Mammary epithelial cell (primary cell): ENCODE data around the gene BATF.

ENCODE experiments used
- CTCF ChIP-seq, 2 donors: IDR thresholded peaks in 1 of 2; conservative IDR thresholded peaks in 1 of 2; 2 replicates each; pipeline ENCODE4 v1.5.1; 2011 to 2012; ENCODE audit warnings: inconsistent platforms in 2 of 2, low read length in 2 of 2, mild to moderate bottlenecking in 2 of 2, control low read depth in 1 of 2, low read depth in 1 of 2; ENCODE audit not compliant: insufficient read depth in 1 of 2; ENCODE audit errors: extremely low read depth in 1 of 2
- EZH2 ChIP-seq: IDR thresholded peaks from 2 replicates; pipeline ENCODE4 v1.6.1; 2012; ENCODE audit warnings: low read length, inconsistent platforms, borderline replicate concordance

DNA sequence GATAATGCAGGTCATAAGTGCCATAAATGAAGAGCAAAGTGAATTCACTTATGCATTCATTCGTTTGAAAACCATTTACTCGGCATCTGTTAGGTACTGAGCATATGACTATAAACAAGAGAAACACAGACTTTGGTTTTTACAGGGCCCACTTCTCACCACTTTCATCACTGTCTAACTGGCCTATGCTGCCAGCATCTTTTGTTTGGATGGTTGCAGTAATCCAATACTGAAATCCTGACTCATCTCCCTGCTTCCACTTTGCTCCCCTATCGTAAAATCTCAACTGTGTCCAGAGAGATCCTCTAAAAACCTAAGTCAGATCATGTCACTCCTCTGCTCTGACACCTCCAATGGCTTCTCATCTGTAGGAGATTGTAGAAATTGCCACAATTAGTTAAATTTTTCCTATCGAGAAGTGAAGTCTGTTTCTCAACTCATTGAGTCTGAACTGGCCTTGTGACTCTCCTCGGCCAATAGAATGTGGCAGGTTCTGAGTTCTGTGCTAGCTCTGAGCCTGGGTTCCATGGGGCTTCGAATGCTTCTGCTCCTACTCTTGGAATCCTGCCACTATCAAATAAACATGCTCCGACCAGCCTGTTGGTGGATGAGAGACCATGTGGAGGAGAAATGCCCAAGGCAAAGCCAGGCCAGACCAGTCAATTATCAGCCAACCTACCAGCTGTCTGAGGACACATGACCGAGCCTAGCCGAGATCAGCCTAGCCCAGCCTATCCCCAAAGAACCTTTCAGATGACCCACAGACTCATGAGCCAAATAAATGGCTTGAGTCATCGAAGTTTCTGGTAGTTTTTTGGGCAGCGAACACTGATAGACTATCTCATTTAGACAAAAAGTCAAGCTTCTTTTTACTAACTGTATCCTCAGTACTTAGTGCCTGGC lies 2.2 kb upstream of the BATF start:
- TF ChIP-seq EZH2 (no peak), CTCF (conservative IDR thresholded peaks at IDR 0.05 in 1 of 2, IDR thresholded peaks at IDR 0.05 in 1 of 2; ENCODE audit: extremely low read depth in 1 of 2, insufficient read depth in 1 of 2, low read depth in 1 of 2, low read length in 2 of 2) (no peak)
